Loucy (cell line): ENCODE results near the gene ANKRD6.

ENCODE experiments used
- H2AFZ ChIP-seq: fragments of 200-600 bp; sonication (generic); 2 replicates; pipeline ENCODE4 v1.6.0; 2016; ENCODE audit warnings: antibody characterized with exemption, mild to moderate bottlenecking, low read length, moderate library complexity
- H3F3A ChIP-seq: fragments of 200-600 bp; 2 replicates; pipeline ENCODE4 v1.6.0; 2016; ENCODE audit warnings: antibody characterized with exemption, low read depth, mild to moderate bottlenecking
- H3K27me3 ChIP-seq: fragments of 200-600 bp; sonication (generic); 2 replicates; pipeline ENCODE4 v1.6.1; 2014; ENCODE audit warnings: low read length, mild to moderate bottlenecking; ENCODE audit not compliant: insufficient read depth, poor library complexity, severe bottlenecking
- H3K36me3 ChIP-seq: fragments of 200-600 bp; sonication (generic); 2 replicates; pipeline ENCODE4 v1.6.1; 2016; ENCODE audit warnings: low read length; ENCODE audit not compliant: insufficient read depth
- H3K4me1 ChIP-seq: fragments of 200-600 bp; sonication (generic); 2 replicates; pipeline ENCODE4 v1.5.1; 2014; ENCODE audit warnings: low read length, mild to moderate bottlenecking; ENCODE audit not compliant: insufficient read depth, poor library complexity, severe bottlenecking
- H3K4me2 ChIP-seq: fragments of 200-600 bp; sonication (generic); 2 replicates; pipeline ENCODE4 v1.6.0; 2014; ENCODE audit warnings: antibody characterized with exemption, low read length, low read depth, mild to moderate bottlenecking; ENCODE audit not compliant: poor library complexity, severe bottlenecking
- H3K4me3 ChIP-seq: fragments of 200-600 bp; sonication (generic); 2 replicates; pipeline ENCODE4 v1.5.1; 2014; ENCODE audit warnings: low read length, mild to moderate bottlenecking, mixed read lengths; ENCODE audit not compliant: poor library complexity, severe bottlenecking
- H3K79me2 ChIP-seq: fragments of 200-600 bp; sonication (generic); 2 replicates; pipeline ENCODE4 v1.6.1; 2014; ENCODE audit warnings: low read length; ENCODE audit not compliant: insufficient read depth
- H3K9ac ChIP-seq: fragments of 200-600 bp; sonication (generic); 2 replicates; pipeline ENCODE4 v1.6.0; 2014; ENCODE audit warnings: mild to moderate bottlenecking, low read depth, low read length, moderate library complexity; ENCODE audit not compliant: poor library complexity, severe bottlenecking
- H3K9me2 ChIP-seq: fragments of 200-600 bp; sonication (generic); replicated peaks from 2 replicates; pipeline ENCODE4 v1.6.1; 2016; ENCODE audit warnings: low read depth, low read length, mixed read lengths
- H3K9me3 ChIP-seq: fragments of 200-600 bp; sonication (generic); 2 replicates; pipeline ENCODE4 v1.6.1; 2014; ENCODE audit warnings: mild to moderate bottlenecking, antibody characterized with exemption, low read length, low read depth; ENCODE audit not compliant: insufficient read depth
- H4K20me1 ChIP-seq: fragments of 200-600 bp; sonication (generic); 2 replicates; pipeline ENCODE4 v1.6.0; 2014; ENCODE audit warnings: antibody characterized with exemption, low read length, mild to moderate bottlenecking; ENCODE audit not compliant: insufficient read depth, poor library complexity, severe bottlenecking
- EZH2phosphoT487 ChIP-seq: fragments of 200-600 bp; IDR thresholded peaks from 2 replicates; pipeline ENCODE4 v1.6.1; 2018; ENCODE audit warnings: antibody characterized with exemption, mild to moderate bottlenecking, moderate library complexity, borderline replicate concordance
- TF ChIP-seq, protein P1 (sequence below): fragments of 200-600 bp; sonication (generic); conservative IDR thresholded peaks from 2 replicates; pipeline ENCODE4 v1.5.1; 2014; ENCODE audit warnings: mild to moderate bottlenecking, antibody characterized with exemption, low read length

The ANKRD6 gene

DNA sequence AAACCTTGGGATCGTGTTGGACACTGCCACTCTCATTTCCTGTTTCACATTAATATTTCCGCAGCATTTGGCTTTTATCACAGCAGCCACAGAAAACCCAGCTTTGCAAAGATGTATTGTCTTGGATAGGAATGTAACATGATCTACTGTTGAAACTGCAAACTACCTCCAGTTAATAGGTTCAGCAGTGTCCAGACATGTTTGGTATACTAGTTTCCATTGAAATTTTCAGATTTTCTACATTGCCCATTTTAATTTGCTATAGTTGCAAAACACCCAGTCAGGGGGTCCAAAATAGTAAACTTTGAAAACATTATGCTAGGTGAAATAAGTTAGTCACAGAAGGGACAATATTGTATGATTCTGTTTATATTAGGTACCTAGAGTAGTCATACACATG lies 3.3 kb downstream of the ANKRD6 start:
- Histone ChIP-seq H3K36me3 (no peaks in the 10 kb centered on the region), H3K4me1 (peaks cover 42% of the 10 kb centered on the region), H3K79me2 (peaks cover 9% of the 10 kb centered on the region; the same call in 1 of the 2 replicates), H2AFZ (no peak overlapping the region), H3K4me2 (peak overlapping the region; percentile 65), H3F3A (peaks cover 10% of the 10 kb centered on the region), H3K4me3 (peak overlapping the region; percentile 60), H3K27me3 (no peaks in the 10 kb centered on the region), H3K9me3 (no peaks in the 10 kb centered on the region), H4K20me1 (no peaks in the 10 kb centered on the region), H3K9me2 (no peaks in the 10 kb centered on the region), H3K9ac (peak overlapping the region; percentile 65)
- no peak for TF ChIP-seq EZH2phosphoT487
- TF ChIP-seq, protein P1, sequence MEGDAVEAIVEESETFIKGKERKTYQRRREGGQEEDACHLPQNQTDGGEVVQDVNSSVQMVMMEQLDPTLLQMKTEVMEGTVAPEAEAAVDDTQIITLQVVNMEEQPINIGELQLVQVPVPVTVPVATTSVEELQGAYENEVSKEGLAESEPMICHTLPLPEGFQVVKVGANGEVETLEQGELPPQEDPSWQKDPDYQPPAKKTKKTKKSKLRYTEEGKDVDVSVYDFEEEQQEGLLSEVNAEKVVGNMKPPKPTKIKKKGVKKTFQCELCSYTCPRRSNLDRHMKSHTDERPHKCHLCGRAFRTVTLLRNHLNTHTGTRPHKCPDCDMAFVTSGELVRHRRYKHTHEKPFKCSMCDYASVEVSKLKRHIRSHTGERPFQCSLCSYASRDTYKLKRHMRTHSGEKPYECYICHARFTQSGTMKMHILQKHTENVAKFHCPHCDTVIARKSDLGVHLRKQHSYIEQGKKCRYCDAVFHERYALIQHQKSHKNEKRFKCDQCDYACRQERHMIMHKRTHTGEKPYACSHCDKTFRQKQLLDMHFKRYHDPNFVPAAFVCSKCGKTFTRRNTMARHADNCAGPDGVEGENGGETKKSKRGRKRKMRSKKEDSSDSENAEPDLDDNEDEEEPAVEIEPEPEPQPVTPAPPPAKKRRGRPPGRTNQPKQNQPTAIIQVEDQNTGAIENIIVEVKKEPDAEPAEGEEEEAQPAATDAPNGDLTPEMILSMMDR = no peak

DNA sequence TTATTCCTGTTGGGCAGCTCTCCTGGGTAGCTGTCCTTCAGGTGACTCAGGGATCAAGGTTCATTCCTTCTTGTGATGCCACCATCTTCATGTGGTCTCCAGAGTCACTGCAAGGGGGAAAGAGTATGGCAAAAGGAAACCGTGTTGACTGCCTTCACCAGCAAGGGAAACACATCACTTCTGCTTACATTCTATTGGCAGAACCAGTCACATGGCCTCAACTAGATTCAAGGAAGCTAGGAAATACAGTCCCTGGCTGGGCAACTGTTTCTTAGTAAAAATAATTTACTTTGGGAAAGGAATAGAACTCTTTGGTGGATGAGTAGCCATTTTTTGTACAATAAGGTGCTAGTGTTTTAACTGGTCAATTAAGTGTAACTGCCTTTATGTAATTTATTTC lies 5.3 kb downstream of the ANKRD6 start:
- TF ChIP-seq EZH2phosphoT487 = no peak
- TF ChIP-seq, protein P1 = no peak
- Histone ChIP-seq H3K27me3 (no peaks in the 10 kb centered on the region), H2AFZ (peak overlapping the region; percentile 13; the same call in 1 of the 2 replicates)

DNA sequence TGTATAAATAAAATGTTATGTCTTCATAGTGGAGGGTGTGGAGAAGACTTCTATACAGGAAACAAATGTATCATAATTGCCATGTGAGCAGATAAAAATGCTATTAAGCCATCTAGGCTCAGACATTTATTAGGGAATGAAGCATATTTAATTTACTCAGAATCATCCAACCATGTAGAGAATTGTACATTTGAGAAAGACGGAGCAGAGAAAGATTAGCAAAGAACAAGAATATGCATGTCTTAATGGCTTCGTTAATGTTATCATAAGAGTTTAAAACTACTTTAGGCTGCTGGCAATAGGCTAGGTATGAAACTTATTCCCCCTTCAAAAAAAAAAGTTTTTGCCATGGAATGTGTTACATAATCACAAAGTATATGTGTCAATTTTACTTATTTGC lies 6.1 kb downstream of the ANKRD6 start:
- no peak overlapping the region for H2AFZ ChIP-seq
- H4K20me1 ChIP-seq = no peaks in the 10 kb centered on the region
- H3K9ac ChIP-seq = no peak overlapping the region
- H3K4me2 ChIP-seq = no peak overlapping the region
- H3K27me3 ChIP-seq = no peaks in the 10 kb centered on the region
- H3K4me1 ChIP-seq = peaks cover 32% of the 10 kb centered on the region
- TF ChIP-seq, protein P1 = no peak
- TF ChIP-seq EZH2phosphoT487 = no peak
- H3K79me2 ChIP-seq = peaks cover 9% of the 10 kb centered on the region; the same call in 1 of the 2 replicates
- no peak overlapping the region for H3K4me3 ChIP-seq
- no peaks in the 10 kb centered on the region for H3K9me2 ChIP-seq
- peaks cover 9% of the 10 kb centered on the region for H3F3A ChIP-seq
- no peaks in the 10 kb centered on the region for H3K36me3 ChIP-seq
- no peaks in the 10 kb centered on the region for H3K9me3 ChIP-seq

More for the DNA sequence above, 5.3 kb downstream of the ANKRD6 start:
- H3F3A ChIP-seq = peaks cover 10% of the 10 kb centered on the region
- H3K79me2 ChIP-seq = peaks cover 9% of the 10 kb centered on the region; the same call in 1 of the 2 replicates
- H3K36me3 ChIP-seq = no peaks in the 10 kb centered on the region
- peak overlapping the region; percentile 2 for H3K4me2 ChIP-seq
- H3K4me3 ChIP-seq = no peak overlapping the region
- H3K9me2 ChIP-seq = no peaks in the 10 kb centered on the region
- no peaks in the 10 kb centered on the region for H4K20me1 ChIP-seq
- no peaks in the 10 kb centered on the region for H3K9me3 ChIP-seq
- no peak overlapping the region for H3K9ac ChIP-seq
- H3K4me1 ChIP-seq = peaks cover 36% of the 10 kb centered on the region
